Stimulated activated CD4-positive, alpha-beta T cell treated with anti-CD3 and anti-CD28 coated beads, Interleukin-2, amount 100 ng/mL, for 24 hours (primary cell): ENCODE measurements around the gene FBLN2.
"Not testable (repeated sequence)": the region's sequence is repeated elsewhere in the genome, so short reads cannot be mapped to it uniquely, and the experiment has no call there.

Source experiments
- DNase-seq, 2 donors: peaks; one replicate each; pipeline ENCODE4 v3.0.0-alpha.2; 2020

The FBLN2 gene

GRCh38 chr3:13514639-13515435, 34.1 kb upstream of the FBLN2 start:
- DNase-seq: no peak

DNA sequence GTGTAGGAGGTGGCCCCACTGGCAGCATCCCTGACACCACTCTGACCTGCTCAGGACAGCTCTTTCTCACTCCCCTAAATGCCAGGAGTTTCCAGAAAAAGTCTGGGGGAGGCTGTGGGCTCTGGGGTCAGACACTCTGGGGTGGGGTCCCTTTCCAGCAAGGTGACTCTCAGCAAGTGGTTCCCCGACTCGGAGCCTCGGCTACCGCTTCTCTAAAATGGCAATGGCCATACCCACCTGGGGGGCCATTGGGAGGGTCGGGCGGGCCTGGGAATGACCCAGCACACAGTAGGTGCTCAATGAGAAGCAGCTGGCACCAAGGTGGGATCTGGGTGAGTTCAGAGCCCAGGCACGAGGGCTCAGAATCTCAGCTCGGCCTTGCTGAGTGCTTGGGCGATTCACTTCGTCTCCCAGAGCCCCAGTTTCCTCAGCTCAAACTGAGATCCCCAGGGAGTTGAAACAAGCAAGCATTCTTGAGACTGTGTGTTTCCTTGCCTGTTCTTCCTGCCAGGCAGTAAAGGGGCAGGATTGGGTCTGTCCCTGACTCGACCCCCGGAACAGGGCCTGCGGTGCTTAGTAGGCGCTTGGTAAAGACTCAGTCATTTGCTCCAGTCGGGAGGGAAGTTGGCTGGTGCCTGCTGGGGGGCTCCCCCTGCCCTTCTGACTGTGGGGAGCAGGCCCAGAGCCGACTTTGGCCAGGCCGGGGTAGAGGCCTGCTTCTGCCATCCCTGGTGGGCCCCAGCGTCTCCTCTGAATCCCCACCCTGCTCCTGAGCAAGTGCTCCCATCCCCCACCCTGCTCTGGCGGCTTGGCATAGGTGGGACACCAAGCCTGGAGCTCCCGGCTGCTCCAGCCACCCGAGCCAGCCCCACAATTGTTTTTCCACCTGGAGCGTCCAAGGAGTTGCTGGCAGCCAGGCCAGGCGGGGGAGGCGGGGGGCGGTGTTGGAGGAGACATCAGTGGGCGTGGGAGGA, 32.9 kb upstream of the FBLN2 start:
- DNase-seq: no peak

DNA sequence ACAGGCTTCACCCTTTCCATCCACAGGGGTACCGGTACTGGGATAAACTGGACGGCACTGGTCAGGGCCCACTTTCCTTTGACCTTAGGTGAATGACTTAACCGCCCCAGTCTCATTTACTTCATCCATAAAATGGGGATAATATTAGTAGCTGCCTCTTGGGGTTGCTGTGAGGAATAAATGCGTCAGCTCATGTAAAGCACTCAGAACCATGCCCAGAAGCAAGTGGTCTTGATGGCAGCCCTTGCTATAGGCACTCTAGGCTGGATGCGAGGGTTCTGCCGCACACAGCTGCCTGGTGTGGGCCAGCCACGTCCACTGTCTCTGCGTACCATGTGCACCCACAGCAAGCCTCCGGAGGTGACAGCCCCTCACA, 32.2 kb upstream of the FBLN2 start:
- no peak for DNase-seq

GRCh38 chr3:13517253-13517977, 31.5 kb upstream of the FBLN2 start:
- DNase-seq: no peak

DNA sequence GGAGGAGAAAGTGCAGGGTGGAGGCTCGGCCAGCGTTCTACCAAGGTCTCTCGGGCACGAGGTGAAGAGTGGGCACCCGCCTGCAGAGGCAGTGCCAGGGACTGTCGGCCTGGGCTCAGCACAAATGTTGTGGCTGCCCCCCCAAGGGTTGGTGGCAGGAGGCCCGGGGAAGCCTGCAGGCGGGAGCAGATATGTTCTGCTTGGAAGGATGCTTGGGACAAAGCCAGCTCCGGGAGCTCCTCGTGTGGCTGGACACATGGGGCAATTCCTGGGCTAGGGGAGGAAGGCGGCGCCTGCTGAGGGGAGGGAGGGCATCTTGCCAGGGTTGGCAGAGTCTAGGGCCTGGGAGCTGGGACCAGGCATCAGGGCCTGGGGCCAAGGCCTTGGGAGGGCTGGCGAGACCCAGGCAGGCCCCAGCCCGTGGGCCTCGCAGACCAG, 30.4 kb upstream of the FBLN2 start:
- no peak for DNase-seq

DNA sequence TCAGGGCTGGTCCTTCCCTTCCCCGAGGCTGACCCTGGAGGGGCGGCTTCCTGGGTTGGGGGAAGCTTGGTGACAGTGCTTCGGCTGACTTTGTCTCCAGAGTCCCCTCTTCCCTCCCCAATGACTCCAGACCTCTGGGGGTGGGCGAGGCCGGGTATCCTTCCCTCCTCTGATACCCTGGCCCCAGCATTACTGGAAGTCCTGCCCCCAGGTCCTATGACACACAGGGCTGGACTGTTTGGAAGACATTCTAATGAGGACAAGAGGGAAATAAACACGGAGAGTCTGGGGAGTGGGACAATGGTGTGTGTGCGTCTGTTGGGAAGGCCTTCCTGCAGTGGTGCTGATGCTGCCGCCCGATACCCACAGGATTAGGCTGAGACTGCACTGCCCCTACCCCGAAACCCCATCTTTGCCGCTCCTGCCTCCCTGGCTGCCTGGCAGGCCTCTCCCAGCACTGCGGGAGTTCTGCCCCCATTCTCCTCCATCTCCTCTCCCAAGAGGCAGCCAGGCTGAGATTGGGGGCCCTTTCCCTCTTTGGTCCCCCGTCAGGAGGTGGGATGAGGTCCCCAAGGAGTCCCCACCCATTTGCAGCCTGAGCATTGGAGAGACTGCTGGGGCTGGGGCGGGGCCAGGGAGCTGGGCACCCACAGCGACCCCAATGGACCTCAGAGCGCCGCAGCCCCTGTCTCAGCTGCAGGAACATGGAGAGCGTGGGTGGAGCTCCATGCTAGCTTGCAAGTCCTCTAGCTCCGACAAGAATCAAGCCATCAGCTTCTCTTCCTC, 29.7 kb upstream of the FBLN2 start:
- no peak for DNase-seq

DNA sequence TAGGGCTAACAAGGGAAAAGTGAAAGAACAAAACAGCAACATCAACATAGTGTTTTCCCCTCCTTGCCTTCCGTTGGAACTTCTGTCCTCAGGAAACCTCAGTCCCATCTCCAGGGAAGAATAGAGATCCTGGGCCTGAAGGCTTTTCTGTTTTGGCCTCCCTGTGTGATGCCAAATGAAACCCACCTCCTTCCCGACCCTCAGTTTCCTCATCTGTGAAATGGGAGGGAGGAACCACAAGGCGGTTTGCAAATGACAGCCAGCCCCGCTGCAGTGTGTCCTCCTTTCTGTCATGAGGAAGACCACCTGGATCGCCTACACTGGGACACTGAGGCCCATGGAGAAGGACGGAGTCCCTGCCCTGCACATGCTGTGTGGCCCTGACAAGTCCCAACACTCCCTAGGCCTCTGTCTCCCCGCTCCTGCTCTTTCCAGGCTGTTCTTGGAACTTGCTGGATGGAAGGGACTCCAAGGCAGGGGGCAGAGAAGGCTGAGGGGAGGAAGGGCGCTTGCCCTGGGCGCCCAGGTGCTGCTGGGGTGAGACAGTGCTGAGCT, 28.5 kb upstream of the FBLN2 start:
- no peak for DNase-seq

DNA sequence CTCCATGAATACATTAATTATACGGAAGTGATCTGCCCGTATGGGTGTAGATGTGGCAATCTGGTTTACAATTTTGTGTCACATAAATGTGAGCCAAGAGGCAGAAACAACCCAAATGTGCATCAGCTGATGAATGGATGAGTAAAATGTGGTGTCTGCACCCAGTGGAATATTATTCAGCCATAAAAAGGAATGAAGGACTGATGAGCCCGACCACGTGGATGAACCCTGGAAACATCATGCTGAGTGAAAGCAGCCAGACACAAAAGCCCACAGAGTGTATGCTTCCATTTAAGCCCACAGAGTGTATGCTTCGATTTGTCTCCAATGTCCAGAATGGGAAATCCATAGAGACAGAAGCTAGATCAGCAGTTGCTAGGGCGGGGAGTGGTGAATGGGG, 27.6 kb upstream of the FBLN2 start:
- DNase-seq: no peak

- not testable (repeated sequence) for DNase-seq
Measured at GRCh38 chr3:13521749-13522148, 27.2 kb upstream of the FBLN2 start.

GRCh38 chr3:13522236-13522635, 26.7 kb upstream of the FBLN2 start:
- DNase-seq: no peak

DNA sequence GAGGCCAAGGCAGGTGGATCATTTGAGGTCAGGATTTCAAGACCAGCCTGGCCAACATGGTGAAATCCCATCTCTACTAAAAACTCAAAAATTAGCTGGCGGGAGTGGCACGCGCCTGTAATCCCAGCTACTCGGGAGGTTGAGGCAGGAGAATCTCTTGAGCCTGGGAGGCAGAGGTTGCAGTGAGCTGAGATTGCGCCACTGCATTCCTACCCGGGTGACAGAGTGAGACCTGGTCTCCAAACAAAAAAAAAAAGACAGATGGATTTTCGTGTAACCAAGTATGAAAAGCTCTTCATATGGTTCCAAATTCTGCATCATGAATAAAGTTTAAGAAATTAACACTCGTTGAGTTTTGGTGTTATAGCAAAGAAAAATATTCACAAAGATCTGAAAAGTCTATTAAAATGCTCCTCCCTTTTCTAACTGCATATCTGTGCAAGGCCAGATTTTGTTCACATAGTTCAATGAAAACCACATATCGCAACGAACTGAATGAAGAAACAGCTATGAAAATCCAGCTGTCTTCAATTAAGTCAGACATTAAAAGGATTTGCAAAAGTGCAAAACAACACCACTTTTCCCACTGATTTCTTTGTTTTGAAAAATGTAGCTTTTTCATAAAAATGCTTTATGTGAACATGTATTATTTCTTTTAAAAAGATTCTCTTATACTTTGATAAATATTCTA, 23.8 kb upstream of the FBLN2 start:
- DNase-seq: no peak

DNA sequence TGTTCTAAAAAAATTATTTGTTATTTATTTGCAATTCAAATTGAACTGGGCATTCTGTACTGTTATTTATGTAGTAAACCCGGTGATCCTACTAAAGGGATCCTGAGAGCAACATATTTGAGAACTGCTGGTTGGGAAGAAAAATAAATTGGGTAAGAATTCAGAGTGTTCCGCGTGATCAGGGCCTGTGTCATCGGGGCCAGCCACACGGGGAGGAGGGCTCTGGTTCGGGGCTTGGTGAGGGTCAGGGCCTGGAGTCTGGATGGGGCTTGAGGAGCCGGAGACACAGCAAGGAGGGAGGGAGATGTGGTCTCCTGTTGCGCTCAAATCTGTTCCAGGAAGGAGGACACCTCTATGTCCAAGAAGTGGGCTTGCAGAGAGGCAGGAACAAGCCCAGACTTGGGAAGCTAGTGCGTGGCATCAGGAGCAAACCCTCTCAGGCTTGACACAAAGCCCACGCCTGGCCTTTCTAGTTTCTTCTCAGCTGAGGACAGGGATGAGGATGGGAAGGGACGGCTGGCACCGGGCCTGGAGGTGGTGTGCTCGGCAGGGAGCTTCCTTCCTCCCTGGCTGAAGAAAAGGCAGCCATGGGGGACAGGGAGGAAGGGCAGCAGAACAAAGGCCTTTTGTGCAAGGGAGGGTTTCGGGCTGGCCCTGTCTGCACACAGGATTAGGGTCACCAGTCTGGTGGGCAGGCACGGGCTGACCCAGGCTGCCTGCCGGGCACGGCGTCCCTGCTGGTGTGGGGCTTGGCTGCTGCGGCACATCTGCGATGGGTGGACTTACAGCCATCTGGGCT, 22.9 kb upstream of the FBLN2 start:
- no peak for DNase-seq

- no peak for DNase-seq
Measured at GRCh38 chr3:13526626-13526949, 22.3 kb upstream of the FBLN2 start.

- DNase-seq: no peak
Measured at GRCh38 chr3:13528217-13528867, 20.6 kb upstream of the FBLN2 start.

GRCh38 chr3:13529196-13530112, 19.5 kb upstream of the FBLN2 start:
- no peak for DNase-seq

DNA sequence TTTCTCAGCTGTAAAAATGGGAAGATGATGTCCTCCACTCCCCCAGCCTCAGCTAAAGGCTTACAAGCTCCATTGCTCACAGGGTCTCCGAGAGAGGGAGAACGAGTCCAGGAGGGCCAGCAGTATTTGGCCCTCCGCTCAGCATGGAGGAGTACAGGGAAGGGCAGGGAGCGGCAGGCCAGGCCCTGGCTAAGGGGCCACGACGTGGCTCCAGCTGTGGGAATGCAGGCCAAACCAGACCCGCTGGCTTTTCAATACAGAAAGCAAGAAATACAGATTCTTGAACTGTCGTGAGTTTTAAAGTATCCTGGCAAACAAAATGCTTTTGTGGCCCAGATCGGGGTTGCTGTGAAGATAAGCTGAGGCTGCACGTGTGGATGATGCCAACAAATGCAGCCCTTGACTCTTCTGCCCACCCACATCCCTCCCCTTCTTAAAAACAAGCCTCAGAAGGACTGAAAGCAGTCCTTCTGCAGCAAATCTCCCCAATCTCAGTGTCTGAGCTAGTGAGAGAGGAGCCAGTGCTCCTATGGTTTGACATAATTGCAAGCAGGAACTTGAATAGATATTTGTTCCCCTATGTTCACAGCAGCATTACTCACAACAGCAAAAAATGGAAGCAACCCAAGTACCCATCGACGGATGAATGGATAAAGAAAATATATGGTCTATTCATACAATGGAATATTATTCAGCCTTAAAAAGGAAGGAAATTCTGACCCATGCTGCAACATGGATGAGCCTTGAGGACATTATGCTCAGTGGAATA, 18.5 kb upstream of the FBLN2 start:
- DNase-seq: no peak

DNA sequence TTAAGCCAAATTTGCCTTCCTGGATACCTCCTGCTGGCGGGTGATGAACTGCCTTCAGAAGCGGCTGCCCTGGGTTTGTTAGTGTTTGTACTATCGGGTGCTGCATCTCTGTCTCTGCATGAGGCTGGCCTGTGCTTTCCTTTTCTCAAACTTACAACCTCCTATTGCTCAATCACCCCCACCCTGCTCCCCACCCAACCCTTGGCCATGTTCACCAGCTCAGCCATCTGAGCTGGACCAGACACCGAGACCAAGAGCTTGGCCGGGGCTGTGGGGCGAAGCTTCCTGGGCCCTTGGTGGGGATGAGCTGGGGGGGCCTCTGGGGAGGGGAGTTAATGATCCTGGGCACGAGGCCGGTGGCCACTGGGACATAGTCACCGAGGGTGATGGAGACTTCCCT, 16.8 kb upstream of the FBLN2 start:
- DNase-seq: no peak

GRCh38 chr3:13532631-13533030, 16.3 kb upstream of the FBLN2 start:
- DNase-seq: no peak
